Stimulated activated CD8-positive, alpha-beta memory T cell treated with anti-CD3 and anti-CD28 coated beads, Interleukin-15, amount 100 ng/mL, for 1 hour (primary cell): Measurements from ENCODE around the gene MRPS25.

Experiments used
- DNase-seq: peaks from one replicate; pipeline ENCODE4 v3.0.0-alpha.2; 2020; ENCODE audit warnings: low read depth

Gene MRPS25

GRCh38 chr3:15064835-15065549 lies at the start of gene MRPS25:
Gene MRPS25, minus strand, starts transcription at chr3:15065315. Its CDS starts 121 bp downstream, at chr3:15065194.
- peak; percentile 74 for DNase-seq

GRCh38 chr3:15113884-15114283 lies 48.8 kb upstream of the MRPS25 start:
- DNase-seq, result no peak

GRCh38 chr3:15113471-15113870 lies 48.4 kb upstream of the MRPS25 start:
- no peak for DNase-seq

- no peak for DNase-seq
Observed at GRCh38 chr3:15112011-15112410, 46.9 kb upstream of the MRPS25 start.

DNA sequence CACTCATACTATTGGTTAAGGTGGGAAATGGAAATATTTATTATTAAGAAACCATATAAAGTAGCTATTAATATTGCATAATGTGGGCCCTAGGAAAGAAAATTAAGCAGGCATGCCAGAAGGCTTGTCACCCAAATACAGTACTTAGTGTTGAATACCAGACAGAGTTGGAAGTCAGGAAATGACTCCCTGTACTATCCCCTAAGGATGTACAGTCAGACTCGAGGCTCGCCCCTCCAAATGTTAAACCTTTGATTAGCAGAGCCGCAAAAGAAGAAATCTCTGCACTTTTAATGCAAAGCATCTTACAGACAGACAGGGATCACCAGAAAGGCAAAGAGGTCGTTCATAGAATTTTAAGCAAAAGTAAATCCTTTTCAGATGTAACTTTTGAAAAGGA lies 45.1 kb upstream of the MRPS25 start:
- no peak for DNase-seq

GRCh38 chr3:15108869-15109268 lies 43.8 kb upstream of the MRPS25 start:
- no peak for DNase-seq

GRCh38 chr3:15108082-15108545 lies 43.0 kb upstream of the MRPS25 start:
- peak; percentile 46 for DNase-seq

GRCh38 chr3:15107075-15107947 lies 42.2 kb upstream of the MRPS25 start:
- no peak for DNase-seq

DNA sequence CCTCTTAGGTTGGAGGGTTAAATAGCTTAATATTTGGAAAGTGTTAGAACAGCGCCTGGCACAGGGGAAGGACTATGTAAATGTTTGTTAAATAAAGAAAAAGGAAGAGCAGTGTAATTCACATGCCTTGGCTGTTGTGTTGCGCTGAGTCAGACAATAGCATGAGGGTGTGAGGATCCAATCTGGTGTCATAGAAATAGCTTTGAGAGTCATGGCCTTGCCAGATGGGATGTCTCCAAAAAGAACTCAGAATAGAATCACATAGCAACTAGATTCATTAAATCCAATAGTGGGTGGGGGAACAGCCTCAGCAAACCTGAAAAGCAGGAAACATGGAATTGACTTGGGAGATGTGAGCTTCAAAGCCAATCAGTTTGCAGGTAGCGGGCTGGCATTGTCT lies 37.7 kb upstream of the MRPS25 start:
- DNase-seq, result no peak

- no peak for DNase-seq
Observed at GRCh38 chr3:15102256-15102655, 37.1 kb upstream of the MRPS25 start.

- DNase-seq, result no peak
Observed at GRCh38 chr3:15099364-15100098, 34.4 kb upstream of the MRPS25 start.

GRCh38 chr3:15098503-15099363 lies 33.6 kb upstream of the MRPS25 start, which contains the start of gene RBSN:
Gene RBSN, minus strand, starts transcription at chr3:15099148. Its CDS starts 3,028 bp downstream, at chr3:15096120.
- peak; percentile 88 for DNase-seq

DNA sequence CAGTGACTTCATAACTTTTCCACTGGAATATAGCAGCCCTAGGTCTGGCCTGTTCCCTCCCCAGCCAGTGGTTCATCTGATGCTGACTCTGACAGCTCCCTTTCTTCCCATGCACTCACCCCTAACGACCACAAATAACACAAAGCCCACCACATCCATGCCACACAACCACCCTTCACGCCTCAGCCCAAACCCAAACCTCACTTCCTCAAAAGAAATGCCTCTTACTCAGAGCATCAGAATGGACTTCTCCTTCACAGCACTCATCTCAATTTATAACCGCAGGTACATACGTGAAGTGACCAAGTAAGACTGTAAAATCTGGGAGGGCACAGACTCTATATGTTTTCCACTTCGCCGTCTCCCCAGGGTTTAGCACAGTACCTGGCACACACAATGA lies 32.8 kb upstream of the MRPS25 start:
- DNase-seq, result no peak

DNA sequence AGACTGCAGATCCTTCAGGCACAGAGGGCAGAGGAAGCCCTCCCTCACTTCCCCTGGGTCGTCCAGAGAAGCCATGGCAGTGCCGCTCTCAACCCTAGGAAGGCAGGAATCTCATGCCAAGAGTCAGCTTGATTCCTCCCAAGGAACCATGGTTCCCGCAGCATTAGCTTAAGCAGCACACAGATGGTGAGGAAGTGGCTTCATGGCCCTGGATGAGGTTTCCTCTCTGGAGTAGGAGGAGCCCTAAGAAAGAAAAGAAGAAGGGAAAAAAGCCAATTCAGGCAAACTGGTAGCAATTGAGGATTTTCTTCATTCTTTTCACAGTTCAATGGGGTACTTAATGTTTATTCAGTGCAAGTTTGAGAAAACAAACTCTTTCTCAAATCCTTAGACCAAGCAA lies 30.9 kb upstream of the MRPS25 start:
- no peak for DNase-seq

- DNase-seq, result no peak
Observed at GRCh38 chr3:15094187-15094875, 29.2 kb upstream of the MRPS25 start.

GRCh38 chr3:15092686-15093085 lies 27.6 kb upstream of the MRPS25 start:
- DNase-seq, result no peak

DNA sequence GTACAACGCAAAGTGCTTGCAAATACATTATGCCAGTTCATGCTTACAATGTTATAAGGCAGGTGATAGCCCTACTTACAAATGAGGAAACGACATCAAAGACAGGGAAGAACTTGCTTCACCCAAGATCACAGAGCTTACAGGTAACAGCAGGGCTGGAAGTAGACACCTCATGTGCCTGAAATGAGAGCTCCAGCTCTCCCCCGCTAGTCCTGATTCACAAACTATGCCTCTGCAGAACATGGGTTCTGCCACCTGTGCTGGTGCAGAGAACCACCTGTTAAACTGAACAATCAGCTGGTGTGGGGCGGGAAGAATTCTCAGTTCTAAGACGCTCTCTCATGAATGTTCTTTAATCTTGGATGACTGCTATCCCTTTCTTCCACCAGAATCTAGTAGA lies 26.5 kb upstream of the MRPS25 start:
- DNase-seq, result no peak

GRCh38 chr3:15089201-15089600 lies 24.1 kb upstream of the MRPS25 start:
- DNase-seq, result no peak

- DNase-seq, result no peak
Observed at GRCh38 chr3:15086699-15087098, 21.6 kb upstream of the MRPS25 start.

DNA sequence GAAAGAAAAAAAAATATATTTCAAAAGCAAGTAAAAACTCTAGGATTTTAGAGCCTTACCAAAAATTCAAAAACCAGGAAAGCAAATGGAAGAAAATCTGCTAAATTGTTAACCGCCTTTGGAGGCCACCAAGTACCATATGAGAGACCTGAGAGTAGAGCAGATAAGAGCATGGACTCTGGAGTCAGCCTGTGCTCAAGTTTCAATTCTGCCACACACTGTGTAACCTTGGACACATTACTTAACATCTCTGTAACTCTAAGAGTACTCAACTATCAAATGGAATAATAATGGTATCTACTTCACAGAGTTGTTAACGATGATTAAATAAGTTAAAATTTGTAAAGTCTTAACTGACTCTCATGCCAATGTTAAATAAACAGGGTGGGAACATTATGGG lies 21.1 kb upstream of the MRPS25 start:
- DNase-seq, result no peak

DNA sequence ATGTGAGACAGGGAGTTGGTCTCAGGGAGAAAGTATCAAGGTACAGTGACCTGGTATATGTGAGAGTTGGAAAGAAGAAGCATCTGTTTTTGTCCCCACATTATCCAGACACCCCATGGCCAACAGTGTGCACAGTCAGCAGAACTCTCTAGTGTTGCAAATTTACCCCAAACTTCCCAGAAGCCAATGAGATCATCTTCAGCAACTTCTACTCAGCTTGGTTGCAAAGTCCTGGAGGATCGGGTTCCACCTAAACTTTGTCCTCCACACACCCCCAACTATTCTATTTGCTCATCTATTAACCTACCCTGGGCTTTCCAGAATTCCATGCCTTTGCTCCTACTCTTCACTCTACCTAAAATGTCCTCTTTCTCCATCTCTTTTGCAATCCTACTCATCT lies 18.1 kb upstream of the MRPS25 start:
- DNase-seq, result no peak
